Putamen (tissue), 1 donor: ENCODE results near the gene MLLT6.
"Not testable (repeated sequence)": the region's sequence is repeated elsewhere in the genome, so short reads cannot be mapped to it uniquely, and the experiment has no call there.

Experiments
- DNase-seq: peaks from one replicate; pipeline ENCODE4 v3.0.0-alpha.2; 2016; ENCODE audit warnings: low spot score

Gene MLLT6

GRCh38 chr17:38707678-38708351 is 2.7 kb downstream of the MLLT6 start:
- no peak for DNase-seq

DNA sequence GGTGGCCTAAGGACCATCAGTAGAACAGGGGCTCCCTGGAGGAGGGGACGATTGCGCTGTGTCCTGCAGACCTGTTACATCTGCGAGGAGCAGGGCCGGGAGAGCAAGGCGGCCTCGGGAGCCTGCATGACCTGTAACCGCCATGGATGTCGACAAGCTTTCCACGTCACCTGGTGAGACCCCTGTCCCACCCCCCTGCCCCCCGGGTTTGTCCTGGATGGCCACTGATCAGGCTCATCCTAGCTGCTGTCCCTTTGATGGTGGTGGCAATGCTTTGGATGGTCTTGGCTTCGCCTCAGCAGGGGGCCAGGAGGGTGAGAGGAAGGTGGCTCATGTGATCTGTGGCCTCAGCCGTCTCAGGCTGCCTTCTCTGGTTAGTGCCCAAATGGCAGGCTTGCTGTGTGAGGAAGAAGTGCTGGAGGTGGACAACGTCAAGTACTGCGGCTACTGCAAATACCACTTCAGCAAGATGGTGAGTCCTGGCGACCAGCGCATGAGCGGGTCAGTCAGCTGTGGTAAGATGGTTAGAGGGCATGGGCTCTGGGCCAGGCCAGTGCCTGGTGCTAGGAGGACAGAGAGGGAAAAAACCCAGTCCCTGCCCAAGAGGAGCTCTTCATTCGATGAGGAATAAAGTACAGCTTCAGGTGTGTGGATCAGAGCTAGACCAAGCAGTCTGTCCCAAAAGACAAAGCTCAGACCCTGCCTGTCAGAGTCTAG is 4.2 kb downstream of the MLLT6 start:
- DNase-seq, result no peak

DNA sequence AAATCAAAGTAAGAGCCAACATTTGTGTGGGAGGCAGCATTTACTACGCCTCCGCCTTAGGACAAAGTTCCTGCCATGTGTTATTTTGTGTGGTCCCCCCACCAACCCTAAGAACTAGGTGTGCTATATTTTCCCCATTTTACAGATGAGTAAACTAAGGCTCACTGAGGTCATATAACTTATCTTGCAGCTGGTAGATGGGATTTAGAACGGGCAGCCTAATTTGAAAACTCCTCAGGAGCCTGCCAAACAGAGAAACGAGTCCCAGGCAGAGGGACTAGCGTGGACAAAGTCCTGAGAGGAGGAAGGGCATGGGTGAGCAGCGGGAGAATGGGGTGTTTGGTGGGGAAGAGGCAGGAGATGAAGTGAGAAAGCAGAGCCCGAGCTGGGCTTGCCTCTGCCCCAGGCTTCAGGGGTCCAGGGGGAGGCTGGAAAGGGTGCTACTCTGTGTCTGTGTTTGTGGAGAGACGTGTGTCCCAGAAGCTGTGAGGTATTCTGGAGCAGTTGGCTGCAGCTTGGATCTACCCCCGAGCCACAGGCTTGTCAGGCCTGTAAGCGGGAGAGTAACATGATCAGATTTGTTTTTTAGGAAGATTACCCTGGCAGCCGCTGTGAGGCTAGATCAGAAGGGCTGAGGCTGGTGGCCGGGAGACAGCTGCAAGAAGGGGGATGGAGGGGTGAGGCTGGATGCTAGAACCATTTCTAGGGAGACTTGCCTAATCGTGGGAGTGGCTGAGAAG is 5.0 kb downstream of the MLLT6 start:
- DNase-seq, result no peak

- DNase-seq, result no peak
Measured at GRCh38 chr17:38710604-38710962, 5.5 kb downstream of the MLLT6 start.

DNA sequence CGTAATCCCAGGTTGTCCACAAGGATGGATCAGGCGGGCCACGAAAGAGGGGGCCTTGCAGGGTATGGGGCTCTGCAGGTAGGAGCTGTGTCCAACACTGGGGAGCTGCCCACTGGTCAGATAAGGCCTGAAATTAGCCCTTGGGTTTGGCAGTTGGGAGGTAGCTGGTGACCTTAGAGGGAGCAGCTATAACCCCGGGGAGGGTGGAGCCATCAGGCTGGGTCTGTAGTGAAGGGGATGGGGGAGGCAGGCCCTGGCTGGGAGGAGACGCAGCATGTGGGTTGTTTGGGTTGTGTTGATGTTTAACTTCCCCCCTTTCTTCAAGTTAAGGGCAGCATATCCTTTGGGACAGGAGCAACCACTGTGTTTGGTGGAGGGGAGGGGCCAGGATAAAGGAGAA is 5.9 kb downstream of the MLLT6 start:
- no peak for DNase-seq

- DNase-seq, result no peak
Measured at GRCh38 chr17:38711792-38712571, 6.9 kb downstream of the MLLT6 start.

DNA sequence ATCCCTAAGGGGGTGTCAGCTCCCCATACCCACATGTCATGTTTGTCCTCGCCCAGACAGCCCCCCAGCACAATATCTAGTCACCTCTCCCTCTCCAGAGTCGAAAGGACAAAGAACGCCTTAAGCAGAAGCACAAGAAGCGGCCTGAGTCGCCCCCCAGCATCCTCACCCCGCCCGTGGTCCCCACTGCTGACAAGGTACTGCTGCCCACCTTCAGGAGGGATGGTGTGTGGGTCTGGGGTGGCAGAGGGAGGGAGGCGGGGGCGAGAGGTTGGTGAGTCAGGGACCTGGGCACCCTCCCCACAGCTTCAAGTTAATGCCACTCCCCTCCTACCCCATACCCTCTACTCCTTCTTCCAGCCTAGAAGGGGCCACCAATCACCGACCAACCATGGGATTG is 7.5 kb downstream of the MLLT6 start:
- no peak for DNase-seq

DNA sequence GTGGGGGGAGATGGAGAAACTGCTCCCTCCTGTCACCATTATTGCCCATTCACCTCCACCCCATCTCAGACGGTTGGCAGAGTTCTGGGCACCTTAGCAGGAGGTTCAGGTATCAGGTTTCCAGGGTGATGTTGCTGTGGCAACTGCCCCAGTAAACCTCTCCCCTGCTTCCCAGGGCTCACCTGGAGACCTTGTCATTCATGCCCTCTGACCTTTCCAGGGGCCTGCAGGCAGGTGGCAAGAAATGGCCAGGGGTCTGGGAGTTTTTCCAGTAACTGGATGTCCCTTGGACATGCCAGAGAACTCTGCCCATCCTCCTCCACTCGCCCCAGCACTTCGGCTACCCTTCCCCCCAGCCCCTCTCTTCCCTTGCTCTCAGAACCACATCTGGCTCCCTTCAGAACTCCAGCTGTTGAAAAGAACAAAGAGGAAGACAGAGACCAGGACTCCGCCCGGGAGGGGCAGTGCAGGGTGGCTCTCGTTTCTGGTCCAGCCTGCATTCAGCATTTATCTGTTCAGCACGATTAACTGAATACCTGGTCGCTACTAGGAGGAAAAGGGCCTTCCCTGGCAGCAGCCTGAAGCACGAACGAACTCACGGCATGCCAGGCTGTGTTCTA is 8.5 kb downstream of the MLLT6 start:
- no peak for DNase-seq

- DNase-seq, result no peak
Measured at GRCh38 chr17:38715216-38715943, 10.3 kb downstream of the MLLT6 start.

DNA sequence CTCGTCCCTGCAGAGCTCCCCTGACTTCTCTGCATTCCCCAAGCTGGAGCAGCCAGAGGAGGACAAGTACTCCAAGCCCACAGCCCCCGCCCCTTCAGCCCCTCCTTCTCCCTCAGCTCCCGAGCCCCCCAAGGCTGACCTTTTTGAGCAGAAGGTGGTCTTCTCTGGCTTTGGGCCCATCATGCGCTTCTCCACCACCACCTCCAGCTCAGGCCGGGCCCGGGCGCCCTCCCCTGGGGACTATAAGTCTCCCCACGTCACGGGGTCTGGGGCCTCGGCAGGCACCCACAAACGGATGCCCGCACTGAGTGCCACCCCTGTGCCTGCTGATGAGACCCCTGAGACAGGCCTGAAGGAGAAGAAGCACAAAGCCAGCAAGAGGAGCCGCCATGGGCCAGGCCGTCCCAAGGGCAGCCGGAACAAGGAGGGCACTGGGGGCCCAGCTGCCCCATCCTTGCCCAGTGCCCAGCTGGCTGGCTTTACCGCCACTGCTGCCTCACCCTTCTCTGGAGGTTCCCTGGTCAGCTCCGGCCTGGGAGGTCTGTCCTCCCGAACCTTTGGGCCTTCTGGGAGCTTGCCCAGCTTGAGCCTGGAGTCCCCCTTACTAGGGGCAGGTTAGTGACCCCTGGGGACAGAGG is 11.4 kb downstream of the MLLT6 start:
- no peak for DNase-seq

DNA sequence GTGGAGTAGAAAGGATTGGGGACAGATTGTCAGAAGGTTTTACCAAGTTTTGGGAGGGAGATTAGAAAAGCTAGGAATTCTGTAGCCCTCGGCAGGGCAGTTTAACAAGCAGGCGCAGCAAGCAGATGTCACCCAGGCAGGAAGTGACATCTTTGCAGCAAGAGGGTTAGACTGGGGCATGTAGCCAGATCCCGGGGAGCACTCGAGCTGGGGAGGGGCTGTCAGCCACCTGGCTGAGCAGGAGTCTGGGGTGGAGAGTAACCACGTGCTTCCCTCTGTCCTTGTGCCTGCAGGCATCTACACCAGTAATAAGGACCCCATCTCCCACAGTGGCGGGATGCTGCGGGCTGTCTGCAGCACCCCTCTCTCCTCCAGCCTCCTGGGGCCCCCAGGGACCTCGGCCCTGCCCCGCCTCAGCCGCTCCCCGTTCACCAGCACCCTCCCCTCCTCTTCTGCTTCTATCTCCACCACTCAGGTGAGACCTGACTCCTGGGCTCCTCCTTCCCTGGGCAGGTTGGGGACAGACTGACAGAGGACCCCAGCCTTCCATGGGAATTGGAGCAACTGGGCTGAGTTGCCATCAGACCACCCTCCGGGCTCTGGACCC is 12.2 kb downstream of the MLLT6 start:
- no peak for DNase-seq

DNA sequence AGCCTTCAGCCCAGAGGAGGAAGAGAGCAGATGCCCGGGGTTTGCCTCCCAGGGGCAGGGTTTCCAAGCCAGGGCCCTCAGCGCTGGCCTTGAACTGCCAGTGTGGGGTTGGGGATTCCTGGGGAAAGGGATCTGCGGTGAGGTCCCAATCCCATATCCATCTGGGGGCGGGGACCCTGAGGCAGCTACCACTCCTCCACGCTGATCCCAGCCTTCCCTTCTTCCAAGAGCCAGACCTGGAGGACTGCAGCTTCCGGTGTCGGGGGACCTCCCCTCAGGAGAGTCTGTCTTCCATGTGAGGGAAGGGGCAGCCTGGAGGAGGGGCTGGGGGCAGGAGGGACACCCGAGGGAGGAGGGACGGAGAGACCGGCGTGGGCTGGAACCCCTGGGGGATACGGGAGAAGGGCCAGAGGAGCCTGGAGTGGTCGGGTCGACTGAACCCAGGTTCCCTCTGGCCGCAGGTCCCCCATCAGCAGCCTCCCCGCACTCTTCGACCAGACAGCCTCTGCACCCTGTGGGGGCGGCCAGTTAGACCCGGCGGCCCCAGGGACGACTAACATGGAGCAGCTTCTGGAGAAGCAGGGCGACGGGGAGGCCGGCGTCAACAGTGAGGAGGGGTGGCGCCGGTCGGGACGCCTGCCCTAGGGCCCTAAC is 14.3 kb downstream of the MLLT6 start:
- no peak for DNase-seq

DNA sequence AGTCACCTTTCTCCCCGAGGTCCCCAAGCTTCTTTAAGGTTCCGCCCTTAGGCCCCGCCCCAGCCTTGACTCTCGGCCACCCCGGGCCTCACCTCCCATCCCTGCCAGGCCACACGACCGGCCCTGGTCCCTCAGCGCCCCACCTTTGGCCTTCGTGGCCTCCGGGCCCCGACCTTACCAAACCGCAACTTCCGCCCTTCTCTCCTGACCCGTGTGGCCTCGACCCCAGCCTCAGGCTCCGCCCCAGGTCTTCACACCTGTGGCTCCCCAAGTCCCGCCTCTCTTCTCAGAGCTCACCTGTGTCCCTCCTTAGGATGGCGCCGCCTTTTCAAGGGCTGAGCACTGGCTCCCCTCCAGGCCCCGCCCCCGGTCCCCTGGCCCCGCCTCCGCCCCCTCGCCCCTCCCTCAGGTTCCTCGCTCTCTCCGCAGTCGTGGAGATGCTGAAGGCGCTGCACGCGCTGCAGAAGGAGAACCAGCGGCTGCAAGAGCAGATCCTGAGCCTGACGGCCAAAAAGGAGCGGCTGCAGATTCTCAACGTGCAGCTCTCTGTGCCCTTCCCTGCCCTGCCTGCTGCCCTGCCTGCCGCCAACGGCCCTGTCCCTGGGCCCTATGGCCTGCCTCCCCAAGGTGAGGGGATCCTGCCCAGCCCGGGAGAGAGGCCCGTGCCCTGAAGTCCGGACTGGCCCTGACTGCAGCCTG is 15.0 kb downstream of the MLLT6 start:
- DNase-seq, result no peak

- no peak for DNase-seq
Measured at GRCh38 chr17:38720941-38721340, 15.9 kb downstream of the MLLT6 start.

DNA sequence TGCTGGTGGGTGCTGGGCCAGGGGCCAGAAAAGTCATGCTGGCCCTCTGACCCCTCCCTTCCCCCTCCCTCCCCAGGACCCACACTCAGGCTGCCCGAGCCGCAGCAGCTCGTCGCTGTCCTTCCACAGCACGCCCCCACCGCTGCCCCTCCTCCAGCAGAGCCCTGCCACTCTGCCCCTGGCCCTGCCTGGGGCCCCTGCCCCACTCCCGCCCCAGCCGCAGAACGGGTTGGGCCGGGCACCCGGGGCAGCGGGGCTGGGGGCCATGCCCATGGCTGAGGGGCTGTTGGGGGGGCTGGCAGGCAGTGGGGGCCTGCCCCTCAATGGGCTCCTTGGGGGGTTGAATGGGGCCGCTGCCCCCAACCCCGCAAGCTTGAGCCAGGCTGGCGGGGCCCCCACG is 16.7 kb downstream of the MLLT6 start:
- no peak for DNase-seq

- DNase-seq, result peak; percentile 92
Measured at GRCh38 chr17:38724337-38724988, 19.4 kb downstream of the MLLT6 start.

- DNase-seq, result no peak
Measured at GRCh38 chr17:38725066-38725465, 20.0 kb downstream of the MLLT6 start.

- DNase-seq, result not testable (repeated sequence)
Measured at GRCh38 chr17:38726145-38726544, 21.1 kb downstream of the MLLT6 start.

DNA sequence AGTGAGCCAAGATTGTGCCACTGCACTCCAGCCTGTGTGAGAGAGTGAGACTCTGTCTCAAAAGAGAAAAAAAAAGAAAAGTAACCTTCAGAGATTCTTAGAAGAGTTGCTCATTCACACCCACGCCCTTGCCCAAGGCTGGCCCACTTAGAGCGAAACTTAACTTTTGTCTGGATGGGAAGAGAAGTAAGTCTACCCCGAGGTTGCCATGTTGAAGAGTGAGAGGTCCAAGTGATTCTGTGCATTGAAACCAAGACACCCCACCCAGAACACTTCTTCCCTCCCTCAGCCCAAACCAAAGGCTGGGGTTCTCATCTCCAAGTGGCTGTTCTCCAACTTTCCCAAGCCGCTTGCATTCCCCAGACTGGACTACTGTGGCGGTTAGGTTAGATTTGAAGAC is 22.7 kb downstream of the MLLT6 start:
- no peak for DNase-seq
